Retinal pigment epithelial cell (primary cell): Measurements from ENCODE around the gene SYNC.
A peak's percentile ranks its signal among the peaks of the same experiment; 100 is the strongest.
"Not testable (repeated sequence)": the region's sequence is repeated elsewhere in the genome, so short reads cannot be mapped to it uniquely, and the experiment has no call there.

Source experiments
- DNase-seq: peaks from one replicate; pipeline ENCODE4 v3.0.0-alpha.2; 2010; ENCODE audit warnings: low read depth
- H3K4me3 ChIP-seq: 2 replicates; pipeline ENCODE4 v1.5.1; 2011; ENCODE audit warnings: mild to moderate bottlenecking, low read length, control low read depth, moderate library complexity
- TF ChIP-seq, protein P1 (sequence below): conservative IDR thresholded peaks from 2 replicates; pipeline ENCODE4 v1.5.1; 2011; ENCODE audit warnings: low read depth, low read length, control low read depth, inconsistent platforms

The SYNC gene

DNA sequence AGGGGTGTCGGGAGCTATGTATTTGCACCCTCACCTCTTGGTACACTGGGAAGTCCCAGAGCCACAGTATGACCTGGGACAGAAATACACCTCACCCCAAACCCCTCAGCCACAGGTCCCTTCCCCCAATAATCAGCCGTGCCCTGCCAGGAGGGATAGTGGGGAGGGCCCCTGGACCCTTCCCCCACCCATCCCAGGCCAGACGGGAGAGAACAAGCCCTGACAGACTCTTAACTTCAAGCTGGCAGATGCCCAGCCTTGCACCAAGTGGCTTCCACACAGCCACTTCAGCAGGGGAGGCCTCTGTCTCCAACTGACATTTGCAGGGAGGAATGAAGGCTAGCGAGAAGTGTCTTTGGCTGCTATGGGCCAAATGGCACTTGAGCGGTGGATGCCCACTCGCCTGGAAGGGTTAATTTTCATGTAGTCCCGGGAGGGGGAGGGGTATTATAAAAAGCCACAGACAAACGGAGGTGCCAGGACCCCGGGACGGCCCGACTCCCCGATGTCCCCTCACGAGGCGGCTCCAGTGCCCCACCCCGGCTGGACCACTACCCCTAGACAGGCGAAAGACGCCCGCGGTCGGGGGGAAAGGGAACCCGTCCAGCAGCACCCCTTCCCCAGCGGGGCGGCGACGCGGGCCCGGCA lies 495 bp downstream of the SYNC start:
- no peak for DNase-seq
- TF ChIP-seq, protein P1, sequence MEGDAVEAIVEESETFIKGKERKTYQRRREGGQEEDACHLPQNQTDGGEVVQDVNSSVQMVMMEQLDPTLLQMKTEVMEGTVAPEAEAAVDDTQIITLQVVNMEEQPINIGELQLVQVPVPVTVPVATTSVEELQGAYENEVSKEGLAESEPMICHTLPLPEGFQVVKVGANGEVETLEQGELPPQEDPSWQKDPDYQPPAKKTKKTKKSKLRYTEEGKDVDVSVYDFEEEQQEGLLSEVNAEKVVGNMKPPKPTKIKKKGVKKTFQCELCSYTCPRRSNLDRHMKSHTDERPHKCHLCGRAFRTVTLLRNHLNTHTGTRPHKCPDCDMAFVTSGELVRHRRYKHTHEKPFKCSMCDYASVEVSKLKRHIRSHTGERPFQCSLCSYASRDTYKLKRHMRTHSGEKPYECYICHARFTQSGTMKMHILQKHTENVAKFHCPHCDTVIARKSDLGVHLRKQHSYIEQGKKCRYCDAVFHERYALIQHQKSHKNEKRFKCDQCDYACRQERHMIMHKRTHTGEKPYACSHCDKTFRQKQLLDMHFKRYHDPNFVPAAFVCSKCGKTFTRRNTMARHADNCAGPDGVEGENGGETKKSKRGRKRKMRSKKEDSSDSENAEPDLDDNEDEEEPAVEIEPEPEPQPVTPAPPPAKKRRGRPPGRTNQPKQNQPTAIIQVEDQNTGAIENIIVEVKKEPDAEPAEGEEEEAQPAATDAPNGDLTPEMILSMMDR = no peak
- peak overlapping the region; percentile 53 for H3K4me3 ChIP-seq

DNA sequence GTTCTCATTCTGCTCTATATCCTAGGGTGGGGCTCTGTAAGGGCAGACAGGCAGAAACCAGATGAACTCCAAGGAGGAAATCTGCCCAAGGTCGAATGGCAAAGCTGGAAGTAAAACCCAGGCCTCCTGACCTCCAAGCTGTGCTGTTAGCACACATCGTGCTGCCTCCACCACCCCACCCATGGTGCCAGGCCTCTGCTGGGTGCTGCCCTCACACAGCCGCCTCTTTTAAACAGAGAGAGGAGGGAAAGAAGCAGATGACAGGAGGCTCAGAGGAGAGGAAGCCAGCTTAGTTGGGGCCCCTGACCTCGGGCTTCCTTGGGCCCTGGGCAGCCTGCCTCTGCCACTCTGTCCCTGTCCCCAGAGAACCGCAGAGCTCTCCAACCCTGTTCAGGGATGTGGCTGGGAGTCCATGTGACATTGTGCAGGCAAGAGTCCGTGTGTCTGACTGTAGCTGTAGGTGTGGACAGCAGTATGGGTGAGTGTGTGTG lies 1.1 kb downstream of the SYNC start:
- no peak overlapping the region for H3K4me3 ChIP-seq
- no peak for DNase-seq
- TF ChIP-seq, protein P1 = no peak

DNA sequence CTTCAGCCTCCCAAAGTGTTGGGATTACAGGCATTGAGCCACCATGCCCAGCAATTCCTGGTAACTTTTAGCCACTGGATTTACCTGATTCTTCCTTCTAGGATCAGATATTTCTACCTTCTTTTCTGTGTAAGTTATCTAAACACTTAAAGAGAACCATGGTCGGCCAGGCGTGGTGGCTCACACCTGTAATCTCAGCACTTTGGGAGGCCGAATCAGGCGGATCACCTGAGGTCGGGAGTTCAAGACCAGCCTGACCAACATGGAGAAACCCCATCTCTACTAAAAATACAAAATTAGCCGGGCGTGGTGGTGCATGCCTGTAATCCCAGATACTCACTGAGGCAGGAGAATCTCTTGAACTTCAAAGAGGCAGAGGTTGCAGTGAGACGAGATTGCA lies 5.6 kb downstream of the SYNC start:
- H3K4me3 ChIP-seq, DNase-seq: not testable (repeated sequence)

DNA sequence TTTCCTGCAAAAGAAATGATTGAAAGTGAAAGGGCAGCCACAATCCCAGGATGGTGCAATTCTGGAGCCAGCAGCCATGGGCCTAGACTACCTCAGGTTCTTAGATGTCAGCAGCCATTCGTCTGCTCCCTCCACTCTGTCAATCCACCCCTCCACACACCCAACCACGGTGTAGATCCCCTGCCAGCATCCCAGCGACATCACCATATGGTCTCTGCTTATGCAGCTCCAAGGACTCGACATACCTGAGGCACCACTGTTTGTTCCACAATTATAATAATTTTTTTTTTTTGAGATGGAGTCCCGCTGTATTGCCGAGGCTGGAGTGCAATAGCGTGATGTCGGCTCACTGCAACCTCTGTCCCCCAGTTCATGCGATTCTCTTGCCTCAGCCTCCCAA lies 6.5 kb downstream of the SYNC start:
- TF ChIP-seq, protein P1 = no peak
- no peak overlapping the region for H3K4me3 ChIP-seq
- DNase-seq = no peak

DNA sequence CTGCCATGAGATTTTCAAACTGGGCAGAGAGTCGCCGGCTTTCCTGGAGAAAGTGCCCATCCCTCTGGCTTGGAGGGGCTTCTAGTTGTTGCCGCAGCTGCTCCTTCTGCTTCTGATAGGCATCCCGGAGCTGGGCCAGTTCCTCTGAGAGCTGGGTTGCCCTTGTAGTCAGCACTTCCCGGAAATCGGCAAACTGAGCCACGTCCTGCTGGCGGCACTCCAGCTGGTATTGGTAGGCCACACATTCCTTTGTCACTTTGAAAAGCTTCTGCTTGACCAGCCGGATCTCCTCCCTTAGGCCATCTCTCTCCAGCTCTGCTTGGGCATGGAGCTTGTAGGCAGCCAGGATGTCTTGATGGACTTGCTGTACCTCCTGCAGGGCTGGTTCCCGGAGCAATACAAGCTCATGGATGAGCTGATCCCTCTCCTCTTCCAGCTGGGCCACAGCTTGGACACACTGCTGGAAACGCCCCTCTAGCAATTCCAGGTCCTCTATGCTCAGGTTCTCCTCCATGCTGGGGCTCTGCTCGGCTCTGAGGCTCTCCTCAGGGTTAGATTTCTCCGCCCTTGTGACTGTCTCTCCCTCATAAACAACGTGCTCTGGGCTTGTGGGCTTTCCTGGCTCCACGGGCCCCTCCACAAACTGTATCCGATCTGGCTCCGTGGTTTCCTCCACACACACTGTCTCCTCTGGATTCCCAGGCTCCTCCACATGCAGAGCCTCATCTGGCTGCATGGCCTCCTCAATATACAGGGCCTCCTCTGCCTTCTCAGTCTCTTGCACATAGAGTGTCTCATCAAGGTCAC lies 7.3 kb downstream of the SYNC start:
- H3K4me3 ChIP-seq = no peak overlapping the region
- no peak for DNase-seq
- TF ChIP-seq, protein P1 = no peak

DNA sequence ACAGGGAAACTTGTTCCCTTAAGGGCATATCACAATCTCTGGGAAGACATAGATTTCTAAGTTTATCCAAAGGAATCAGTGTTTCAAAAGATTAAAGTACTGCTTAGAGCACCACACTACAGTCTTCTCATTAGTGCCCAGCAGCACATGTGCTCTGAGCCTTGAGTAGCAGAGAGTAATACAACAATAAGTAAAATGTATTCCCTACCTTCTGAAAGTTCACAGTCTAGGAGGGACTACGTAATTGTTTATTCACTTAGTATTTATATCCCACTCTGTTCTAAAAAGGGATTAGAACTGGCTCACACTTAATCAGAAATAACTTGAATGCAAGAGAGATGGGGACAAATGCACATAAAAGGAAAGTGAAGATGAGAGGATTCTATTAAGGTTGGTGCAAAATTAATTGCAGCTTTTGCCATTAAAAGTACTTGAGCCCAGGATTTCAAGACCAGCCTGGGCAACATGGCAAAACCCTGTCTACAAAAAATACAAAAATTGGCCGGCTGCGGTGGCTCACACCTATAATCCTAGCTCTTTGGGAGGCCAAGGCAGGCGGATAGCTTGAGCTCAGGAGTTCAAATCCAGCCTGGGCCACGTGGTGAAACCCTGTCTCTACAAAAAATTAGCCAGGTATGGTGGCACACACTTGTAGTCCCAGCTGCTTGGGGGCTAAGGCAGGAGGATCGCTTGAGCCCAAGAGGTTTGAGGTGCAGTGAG lies 9.0 kb downstream of the SYNC start:
- TF ChIP-seq, protein P1 = no peak
- no peak for DNase-seq
- no peak overlapping the region for H3K4me3 ChIP-seq

DNA sequence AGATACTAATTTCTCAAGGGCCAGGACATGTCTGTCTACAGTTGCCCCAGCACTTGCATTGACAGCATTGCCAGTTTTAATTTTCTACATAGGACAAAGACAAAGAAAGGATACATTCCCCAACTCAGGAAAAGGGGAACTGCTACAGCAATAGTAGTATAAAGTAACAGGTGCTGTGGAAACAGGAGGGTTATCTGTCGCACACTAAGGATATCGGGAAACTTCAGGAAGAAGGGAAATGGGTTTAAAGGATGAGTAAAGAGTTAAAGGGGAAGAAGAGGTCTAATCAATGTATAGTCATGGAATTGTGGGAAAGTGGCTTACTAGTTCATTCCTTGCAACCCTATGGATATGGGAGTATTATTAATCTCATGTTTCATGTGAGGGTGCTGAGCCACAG lies 16.2 kb downstream of the SYNC start:
- H3K4me3 ChIP-seq = no peak overlapping the region
- no peak for DNase-seq
- TF ChIP-seq, protein P1 = no peak
